NCI-H2227 treated with DMSO at 0.1 percent for 48 hours (cell line): Measurements from ENCODE around the gene ITGA1.

Source experiments
- DNase-seq: peaks from one replicate; lab custom pipeline; 2025; lab: John Stamatoyannopoulos, UW

The ITGA1 gene

DNA sequence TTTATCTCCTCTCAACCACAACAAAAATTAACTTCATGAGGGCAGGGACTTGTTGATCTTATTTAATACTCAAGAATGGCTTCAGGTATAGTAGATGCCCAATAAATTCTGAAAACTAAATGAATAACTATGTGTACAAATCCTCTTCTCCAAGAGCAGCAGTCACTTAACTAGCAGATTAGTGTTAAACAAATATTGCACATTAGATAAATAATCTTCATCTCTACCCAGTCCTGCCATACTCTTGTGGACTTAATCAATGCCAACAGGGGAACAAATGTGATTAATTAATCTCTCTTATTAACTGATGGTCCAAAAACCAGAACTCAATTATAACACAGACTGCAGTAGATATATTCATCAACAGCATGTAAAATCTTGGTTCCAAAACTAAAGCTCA, 15.0 kb upstream of the ITGA1 start:
- no peak for DNase-seq

DNA sequence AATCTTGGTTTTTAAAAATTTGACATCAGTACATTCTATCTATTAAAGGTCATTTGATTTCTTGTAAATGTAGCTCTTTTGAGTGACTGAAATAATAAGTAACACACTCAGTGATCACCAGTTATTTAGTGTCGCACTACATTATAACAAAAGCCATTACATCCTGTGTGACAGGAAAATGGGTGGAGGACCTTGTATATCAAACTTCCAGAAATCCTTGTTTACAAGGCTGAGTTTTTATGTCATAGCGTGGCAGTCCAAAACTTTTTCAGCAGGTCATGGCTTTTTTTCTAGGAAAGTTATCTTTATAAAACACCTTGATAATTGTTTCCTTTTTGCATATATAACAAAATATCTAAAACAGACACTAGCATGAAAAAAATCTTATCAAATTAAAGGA, 14.4 kb upstream of the ITGA1 start:
- no peak for DNase-seq

DNA sequence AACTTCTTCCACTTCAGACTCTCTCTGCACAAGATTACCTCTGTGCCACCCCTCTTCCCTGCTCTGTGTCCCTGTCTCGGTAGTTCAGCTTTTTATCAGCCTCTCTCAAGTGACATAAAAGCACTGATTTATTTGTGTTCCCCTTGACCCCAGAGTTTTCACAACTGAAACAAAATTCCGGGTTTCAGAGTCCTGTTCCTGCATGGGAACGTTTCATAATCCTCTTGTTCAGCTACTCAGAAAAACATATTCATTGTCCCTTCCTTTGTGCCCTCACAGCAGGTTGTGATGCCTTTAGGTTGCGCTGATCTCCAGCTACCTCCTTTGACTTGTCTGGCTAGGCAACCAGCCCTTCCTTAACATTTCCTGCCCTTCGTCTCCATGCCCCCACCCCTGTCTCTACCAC, 13.7 kb upstream of the ITGA1 start:
- DNase-seq, result peak; percentile 28

DNA sequence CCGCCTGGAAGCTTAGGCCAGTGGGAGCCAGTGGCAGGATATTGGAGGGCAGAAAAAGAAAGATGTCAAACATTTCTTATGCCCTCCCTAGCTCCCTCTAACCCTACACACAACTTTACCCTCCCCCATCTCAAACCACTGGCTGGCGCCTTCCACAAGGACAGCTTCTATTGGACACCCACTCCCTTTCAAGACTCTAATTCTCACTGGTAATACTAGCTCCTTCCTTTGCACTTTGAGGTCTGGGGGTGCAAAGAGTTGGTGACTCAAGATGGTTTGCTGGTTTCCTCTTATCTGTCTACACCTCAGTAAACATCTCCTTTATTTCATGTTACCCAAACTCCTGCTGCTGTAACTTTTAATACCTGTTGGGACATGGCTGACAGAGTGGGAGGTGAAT, 11.6 kb upstream of the ITGA1 start:
- no peak for DNase-seq

DNA sequence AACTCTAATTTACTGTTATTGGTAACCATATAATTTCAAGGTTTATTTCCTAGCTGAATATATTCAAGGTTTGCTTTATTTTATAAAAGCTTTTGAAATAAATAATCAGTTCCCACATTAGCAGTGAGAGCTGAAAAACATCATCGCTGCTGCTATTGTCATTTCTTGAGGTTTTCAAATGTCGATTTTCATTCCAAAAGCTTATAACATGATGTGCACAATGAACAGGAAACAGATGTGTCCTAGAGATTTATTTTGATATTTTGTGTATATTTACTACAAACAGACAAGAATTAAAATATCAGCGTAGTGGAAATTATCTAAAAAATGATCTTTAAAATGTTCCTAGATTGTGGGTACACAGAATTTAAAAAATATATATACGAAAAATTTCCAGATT, 10.5 kb upstream of the ITGA1 start:
- no peak for DNase-seq

DNA sequence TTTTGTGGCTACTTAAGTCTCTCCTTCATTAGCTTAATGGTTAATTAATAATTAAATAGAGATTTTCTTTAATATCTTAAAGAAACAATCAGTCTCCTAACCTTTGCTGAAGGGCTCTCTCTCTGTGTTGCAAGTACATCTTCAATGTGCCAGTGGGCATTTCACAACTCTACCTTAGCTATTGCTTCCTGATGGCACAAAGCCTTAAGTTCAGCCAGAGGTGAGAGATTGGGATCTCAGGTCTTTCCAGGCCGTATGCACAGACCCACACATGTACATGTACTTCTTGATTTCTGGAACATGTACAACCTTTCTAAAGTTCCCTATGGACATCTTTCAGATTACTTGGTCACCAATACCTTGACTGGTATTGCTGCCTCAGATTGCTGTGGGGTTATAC, 8.9 kb upstream of the ITGA1 start:
- DNase-seq, result no peak

DNA sequence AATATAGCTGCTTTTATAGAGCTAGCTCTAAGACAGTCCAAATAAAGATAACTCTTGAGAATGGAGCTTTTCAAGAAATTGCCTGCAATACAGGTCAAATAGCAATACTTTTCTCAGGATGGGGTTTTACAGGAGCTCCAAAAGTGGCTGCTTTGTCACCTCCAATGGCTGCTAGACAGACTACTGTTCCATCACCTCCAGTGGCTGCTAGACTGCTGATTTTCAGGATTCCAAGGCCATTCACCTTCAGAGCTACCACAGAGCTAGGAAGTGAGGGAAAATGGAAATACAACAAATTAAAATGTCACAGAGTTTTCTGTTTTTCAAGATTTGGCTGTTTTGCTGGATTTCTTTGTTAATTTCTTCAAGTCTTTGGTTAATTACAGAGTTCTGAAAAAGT, 8.5 kb upstream of the ITGA1 start:
- no peak for DNase-seq

DNA sequence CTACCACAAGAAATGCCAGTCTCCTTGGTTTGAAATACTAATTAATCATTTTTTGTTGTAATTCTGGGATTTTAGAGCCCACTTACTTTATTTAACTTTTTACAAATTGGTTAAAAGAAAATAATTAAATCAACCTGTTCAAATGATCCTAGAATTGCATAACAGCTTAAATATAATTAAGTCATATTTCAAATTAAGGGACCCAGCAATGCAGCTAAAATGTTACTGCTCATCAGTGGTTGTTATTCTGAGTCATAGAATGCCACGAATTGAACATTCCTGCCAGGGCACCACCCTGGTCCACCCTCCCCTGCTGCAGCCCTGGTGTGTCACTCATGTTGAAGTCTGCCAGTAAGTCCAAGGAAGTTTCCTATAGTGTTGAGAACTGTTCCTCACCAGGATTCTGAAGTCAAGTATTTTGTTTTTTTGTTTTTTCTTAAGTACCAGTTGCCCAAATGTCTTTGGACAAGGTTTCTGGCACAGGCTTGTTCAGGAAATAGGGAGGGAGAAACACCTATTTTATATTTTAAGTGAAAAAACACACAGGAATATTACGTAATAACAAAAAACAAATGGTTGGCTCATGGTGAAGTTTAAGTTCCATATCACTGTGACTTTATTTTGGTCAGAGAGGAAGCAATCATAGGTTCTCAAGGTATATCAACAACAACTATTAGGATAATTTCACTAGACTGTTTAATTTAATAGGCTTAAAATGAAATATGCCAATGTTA, 4.3 kb upstream of the ITGA1 start:
- peak; percentile 14 for DNase-seq

DNA sequence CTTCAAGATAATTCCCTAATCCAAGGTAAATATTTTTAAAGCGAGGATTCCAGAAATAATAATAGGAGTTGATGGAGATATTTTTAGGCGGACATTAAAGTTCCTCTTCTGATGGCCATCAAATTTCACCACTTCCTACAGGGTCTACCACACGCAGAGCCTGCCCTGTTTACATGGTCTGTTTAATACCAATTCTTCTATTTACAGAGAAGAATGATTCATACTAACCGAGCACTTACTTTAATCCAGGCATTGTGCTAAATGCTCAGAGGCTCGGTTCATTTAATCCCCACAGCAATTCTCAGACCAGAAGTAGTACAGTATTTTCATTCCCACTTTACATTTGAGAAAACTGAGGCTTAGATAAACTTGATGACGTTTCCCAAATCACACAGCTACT, 3.0 kb upstream of the ITGA1 start:
- DNase-seq, result no peak

DNA sequence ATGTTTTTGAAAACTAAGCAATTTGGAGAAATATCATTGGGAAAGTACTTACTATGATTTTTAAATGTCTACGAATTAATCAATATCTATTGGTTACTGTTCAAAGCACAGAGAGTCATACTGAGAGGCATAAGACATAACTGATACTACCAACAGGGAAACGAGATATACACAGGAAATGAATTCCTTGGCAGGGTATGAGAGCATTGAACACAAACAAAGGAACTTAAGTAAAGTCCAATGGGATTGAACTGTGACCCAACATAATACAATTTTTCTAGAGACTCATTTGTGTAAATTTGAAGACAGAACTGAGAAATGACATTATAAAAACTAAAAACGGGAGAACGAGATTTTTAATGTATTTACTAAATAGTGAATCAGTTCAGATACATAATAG, 1.3 kb upstream of the ITGA1 start:
- no peak for DNase-seq

DNA sequence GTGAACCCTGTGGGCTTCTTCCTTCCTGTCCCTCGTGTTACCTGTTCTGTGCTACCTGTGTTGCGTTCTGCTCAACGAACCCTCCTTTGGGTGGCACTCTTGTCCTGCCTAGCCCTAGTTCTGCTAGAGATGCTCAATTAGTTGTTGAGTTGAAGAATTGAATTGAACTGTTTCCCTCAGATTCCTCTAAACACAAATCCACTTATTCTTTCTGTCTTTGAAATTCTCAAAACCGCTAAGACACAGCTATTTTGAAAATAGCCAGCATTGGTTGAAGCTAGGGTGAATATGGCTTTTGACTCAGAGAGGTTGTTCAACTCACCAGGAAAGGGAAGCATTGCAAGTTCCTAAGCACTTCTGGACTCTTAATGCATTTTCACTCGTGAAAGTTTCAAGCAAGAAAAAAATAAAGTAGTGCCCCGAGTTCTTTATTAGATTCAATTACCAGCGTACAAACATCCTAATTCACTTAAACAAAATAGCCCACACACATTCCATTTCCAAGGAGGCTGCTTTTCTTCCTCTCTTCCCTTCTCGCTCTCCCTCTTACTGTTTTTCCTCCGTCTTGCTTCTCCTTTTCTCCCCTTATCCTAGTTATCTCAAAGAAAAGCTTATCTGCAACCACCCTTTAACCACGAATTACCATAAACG, 642 bp upstream of the ITGA1 start:
- DNase-seq, result no peak

DNA sequence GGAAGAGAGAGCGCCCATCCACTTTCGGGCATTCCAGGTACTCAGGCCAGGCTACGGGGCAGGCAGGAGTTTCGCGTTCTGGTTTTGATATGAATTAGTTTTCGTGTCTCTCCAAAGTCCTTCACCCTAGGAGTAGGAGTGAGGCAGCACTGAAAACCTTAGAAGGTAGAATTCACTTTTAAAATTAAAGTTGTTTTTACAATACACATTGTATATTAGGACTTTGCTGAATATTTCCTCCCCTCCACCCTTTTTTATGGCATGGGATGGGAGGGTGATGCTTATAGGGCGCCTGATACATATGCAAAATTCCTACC, 747 bp downstream of the ITGA1 start:
- no peak for DNase-seq

DNA sequence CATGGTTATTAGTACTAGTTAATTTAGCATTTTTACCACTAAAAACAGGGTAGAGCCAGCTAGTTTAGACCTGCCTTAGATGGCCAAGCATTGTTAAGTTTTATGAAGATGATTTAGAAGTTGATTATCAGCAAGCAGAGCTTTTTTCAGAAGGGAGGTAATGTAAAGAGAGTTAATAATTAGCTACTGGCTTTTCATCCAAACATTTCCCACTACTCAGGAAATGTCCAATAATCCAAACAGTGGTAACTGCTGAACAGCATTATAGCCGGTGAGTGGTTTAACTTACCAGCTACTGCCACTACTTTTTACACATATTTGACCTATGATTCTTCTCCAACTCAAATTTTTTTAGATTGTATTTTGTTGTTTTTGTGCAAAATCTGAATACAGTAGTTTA, 1.7 kb downstream of the ITGA1 start:
- DNase-seq, result no peak

DNA sequence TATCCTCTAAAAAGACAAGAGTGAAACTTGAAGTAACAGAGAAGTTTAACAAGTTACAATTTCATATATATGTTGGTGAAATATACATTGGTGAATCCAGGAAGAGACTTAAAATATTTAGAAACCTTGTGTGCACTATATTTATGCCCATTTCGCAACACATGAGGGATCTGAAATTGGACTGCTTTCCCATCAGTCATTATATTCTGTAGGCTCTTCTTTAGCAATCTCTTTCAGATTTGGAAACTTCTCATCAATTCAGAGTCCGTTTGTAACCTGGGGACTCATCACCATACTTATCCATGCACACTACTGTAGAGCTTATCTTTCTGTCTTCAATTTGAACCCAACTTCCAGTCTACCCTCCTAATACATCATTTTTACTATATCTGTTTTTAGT, 2.1 kb downstream of the ITGA1 start:
- no peak for DNase-seq

DNA sequence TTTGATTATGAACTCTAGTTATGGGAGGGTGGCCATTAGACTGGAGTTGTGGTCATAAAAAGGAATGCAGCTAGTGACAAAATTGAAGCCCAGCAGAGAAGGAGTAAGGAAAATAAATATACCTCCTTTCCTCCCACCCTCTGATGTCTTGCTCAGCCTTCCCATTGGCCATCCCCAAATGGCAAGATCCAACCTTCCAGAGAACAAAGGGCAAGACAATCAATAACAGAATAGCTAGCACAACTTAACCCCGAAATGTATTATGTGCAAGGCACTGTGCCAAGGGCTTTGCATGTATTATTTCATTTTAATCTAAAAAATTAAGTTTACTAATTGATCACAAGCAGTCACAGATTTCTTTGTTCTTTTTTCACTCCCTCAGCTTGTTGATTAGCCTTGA, 3.6 kb downstream of the ITGA1 start:
- no peak for DNase-seq

DNA sequence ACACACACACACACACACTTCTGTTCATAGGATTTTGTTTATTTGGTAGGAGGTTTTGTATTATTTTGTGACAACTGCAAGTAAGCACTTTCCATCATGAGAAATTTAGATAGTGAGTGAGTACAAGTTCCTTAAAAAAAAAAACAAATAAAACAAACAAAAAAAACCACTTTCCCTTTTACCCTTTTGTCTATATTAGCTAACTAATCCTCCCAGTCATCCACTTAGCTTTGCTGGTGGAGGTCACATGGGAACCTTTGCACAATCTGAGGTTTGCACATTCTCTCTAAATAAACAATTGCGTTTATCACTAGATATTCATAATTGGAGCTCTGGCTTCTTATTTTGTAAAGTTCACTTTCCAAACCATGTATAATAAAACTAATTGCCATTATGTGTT, 6.8 kb downstream of the ITGA1 start:
- no peak for DNase-seq

DNA sequence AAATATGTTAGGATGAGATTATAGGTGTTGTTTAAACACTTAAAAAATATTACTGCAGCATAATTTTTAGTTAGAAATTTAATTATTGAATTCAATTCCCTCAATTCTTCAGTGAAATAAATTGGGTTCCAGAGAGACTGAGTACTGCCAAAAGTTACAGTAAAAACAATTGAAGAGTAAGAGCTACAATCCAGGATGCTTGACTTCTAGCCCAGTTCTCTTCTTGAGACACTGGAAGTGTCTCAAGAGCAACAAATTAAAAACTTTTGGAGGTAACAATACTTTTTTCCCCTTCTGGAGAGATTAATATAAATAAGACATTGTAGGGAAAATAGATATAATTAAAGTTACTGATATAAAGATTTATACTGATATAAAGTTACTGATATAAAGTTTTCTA, 8.3 kb downstream of the ITGA1 start:
- DNase-seq, result no peak

DNA sequence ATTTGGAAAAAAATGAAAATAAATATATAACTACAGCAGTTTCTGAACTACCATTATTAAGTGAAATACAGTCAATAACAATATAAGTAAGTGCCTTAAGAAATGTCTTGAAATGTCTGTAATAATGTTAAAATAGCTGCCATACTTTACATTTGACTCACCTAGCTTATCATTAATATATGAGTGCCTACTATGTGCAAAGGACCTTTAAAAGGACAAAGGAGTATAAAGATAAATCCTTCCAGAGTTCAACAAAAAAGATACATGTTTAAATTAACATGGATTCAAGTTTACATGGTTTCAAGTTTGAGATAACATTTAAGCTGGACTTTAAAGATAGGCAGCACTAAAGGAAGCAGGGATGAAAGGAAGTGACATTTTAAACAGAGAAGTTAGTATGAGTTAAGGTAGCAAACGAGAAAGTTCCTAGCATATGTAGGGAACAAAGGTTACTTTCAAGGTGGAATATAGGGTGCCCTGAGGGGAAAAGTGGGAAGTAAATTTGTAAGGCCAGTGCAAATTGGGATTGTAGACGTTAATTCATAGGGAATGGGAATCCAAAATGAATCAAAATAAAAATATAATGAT, 8.9 kb downstream of the ITGA1 start:
- no peak for DNase-seq

DNA sequence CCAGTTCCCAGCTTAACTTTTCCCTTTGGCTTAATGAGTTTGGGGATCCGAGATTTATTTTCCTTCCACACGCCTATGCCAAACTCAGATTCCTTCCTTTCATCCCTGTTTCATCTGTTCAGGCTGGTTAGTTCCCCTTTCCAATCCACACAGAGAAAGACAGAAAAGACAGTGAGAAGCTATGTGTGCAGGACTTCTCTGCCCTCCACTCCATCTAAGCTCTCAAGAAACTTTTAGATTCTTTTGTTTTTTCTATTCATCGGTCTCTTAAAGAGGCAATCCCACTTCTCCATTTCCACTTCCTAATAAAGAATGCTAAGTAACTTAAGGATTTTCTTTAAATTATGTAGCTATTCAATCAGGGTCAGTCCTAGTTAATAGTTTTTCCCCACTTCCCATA, 11.2 kb downstream of the ITGA1 start:
- no peak for DNase-seq

DNA sequence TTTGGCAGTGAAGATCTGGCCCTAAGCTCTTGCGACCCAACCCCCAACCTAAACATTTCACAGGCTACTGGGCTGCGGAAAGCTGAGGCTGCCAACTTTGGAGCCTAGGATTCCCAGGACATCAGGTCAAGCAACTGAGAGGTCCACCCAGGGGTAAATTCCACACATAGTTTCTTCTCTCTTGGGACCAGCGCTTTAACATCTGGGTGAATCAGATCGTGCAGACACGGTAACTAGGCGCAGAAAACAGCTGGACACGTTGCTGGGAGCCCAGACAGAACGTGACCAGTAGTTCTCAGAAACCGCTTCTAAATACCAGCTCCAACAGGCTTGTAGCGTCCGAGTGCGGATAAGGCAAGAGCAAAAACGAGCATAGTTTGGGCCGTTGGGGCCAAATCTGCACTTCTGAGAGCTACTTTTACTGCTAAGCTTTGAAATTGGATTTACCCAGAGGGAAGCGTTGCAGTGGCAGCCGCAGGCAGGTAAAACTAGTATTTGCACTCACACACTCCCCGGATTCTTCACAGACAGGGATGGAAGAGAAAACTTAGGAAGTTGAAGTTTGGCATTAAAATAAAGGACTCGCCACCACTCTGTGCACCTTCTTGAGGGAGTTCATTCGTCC, 11.8 kb downstream of the ITGA1 start:
- DNase-seq, result no peak

DNA sequence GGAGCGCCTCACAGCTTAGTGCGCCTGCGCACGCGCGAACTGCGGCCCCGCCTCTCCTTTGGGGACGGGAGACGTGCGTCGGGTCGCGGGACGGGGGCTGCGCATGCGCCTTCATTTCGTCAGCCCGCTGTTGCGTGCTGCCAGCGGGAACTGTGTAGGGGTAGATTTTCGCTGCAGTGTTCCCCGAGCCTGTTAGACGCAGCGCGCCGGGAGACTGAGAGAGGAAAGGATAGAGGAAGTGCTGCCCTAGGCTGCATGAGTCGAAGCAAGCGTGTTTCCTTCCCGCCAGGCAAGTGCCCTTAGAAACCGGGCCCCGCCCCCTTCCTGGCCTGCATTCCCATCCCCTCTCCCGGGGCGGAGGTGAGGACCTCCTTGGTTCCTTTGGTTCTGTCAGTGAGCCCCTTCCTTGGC, 12.3 kb downstream of the ITGA1 start:
- DNase-seq, result peak; percentile 85

DNA sequence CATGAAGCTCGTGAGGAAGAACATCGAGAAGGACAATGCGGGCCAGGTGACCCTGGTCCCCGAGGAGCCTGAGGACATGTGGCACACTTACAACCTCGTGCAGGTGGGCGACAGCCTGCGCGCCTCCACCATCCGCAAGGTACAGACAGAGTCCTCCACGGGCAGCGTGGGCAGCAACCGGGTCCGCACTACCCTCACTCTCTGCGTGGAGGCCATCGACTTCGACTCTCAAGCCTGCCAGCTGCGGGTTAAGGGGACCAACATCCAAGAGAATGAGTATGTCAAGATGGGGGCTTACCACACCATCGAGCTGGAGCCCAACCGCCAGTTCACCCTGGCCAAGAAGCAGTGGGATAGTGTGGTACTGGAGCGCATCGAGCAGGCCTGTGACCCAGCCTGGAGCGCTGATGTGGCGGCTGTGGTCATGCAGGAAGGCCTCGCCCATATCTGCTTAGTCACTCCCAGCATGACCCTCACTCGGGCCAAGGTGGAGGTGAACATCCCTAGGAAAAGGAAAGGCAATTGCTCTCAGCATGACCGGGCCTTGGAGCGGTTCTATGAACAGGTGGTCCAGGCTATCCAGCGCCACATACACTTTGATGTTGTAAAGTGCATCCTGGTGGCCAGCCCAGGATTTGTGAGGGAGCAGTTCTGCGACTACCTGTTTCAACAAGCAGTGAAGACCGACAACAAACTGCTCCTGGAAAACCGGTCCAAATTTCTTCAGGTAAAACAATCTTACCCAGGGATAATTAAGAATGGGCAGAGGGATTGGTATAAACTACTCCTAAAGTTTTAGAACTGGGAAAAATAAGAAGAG, 12.9 kb downstream of the ITGA1 start:
- peak; percentile 8 for DNase-seq

DNA sequence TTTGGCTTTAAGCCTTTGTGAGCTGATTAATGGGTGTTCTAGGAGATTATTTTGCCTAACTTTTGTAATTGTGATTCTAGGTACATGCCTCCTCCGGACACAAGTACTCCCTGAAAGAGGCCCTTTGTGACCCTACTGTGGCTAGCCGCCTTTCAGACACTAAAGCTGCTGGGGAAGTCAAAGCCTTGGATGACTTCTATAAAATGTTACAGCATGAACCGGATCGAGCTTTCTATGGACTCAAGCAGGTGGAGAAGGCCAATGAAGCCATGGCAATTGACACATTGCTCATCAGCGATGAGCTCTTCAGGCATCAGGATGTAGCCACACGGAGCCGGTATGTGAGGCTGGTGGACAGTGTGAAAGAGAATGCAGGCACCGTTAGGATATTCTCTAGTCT, 13.6 kb downstream of the ITGA1 start:
- DNase-seq, result no peak
